Upper lobe of right lung (tissue), 1 donor: ENCODE measurements around the gene PLA2G2F. TPM values are rescaled to one million over a fixed set of nuclear protein-coding genes. Genes with fewer than 3 reads are reported as not detected.
A peak's percentile ranks its signal among the peaks of the same experiment; 100 is the strongest.

Experiments used
- ATAC-seq: fragments of 200-7000 bp; cut with Tn5 transposase; one replicate; pipeline ENCODE4 v1.9.1; 2020; ENCODE audit warnings: mild to moderate bottlenecking, moderate library complexity
- DNase-seq: peaks from one replicate; pipeline ENCODE4 v3.0.0-alpha.2; 2020
- H3K27ac ChIP-seq: fragments of 200-600 bp; one replicate; pipeline ENCODE4 v1.8.0; 2022
- H3K27me3 ChIP-seq: fragments of 200-600 bp; one replicate; pipeline ENCODE4 v1.8.0; 2022; ENCODE audit warnings: mild to moderate bottlenecking
- H3K36me3 ChIP-seq: fragments of 200-600 bp; one replicate; pipeline ENCODE4 v1.8.0; 2022
- H3K4me1 ChIP-seq: fragments of 200-600 bp; one replicate; pipeline ENCODE4 v1.8.0; 2022
- H3K4me3 ChIP-seq: fragments of 200-600 bp; one replicate; pipeline ENCODE4 v1.8.0; 2022; ENCODE audit warnings: mild to moderate bottlenecking
- H3K9me3 ChIP-seq: fragments of 200-600 bp; one replicate; pipeline ENCODE4 v1.8.0; 2022
- CTCF ChIP-seq: fragments of 200-600 bp; IDR thresholded peaks from one replicate; pipeline ENCODE4 v1.8.0; 2022; ENCODE audit warnings: antibody characterized with exemption
- intact Hi-C: fragments of 100-400 bp; cut with DNase I; formaldehyde crosslinking; loops from one replicate; pipeline ENCODE4 v1.11.0; 2022
- total RNA-seq: library from RNA; stranded (reverse); fragmentation: NEBNext Ultra II Directional; extraction: Animal tissue kit (Norgen Biotek cat#: 25700); gene quantifications from one replicate; pipeline ENCODE4 v1.2.1, GENCODE V29; 2021
- donor health status: DM: no; HTN: yes; CAD: no; lungs with severe emphysema.

The PLA2G2F gene
- total RNA-seq, 1 donor from 2014 or later: not detected

- intact Hi-C loops: no loop called here
- no peak for ATAC-seq
These were observed 28.0 kb downstream of the PLA2G2F start for GRCh38 chr1:20167126-20167525.

DNA sequence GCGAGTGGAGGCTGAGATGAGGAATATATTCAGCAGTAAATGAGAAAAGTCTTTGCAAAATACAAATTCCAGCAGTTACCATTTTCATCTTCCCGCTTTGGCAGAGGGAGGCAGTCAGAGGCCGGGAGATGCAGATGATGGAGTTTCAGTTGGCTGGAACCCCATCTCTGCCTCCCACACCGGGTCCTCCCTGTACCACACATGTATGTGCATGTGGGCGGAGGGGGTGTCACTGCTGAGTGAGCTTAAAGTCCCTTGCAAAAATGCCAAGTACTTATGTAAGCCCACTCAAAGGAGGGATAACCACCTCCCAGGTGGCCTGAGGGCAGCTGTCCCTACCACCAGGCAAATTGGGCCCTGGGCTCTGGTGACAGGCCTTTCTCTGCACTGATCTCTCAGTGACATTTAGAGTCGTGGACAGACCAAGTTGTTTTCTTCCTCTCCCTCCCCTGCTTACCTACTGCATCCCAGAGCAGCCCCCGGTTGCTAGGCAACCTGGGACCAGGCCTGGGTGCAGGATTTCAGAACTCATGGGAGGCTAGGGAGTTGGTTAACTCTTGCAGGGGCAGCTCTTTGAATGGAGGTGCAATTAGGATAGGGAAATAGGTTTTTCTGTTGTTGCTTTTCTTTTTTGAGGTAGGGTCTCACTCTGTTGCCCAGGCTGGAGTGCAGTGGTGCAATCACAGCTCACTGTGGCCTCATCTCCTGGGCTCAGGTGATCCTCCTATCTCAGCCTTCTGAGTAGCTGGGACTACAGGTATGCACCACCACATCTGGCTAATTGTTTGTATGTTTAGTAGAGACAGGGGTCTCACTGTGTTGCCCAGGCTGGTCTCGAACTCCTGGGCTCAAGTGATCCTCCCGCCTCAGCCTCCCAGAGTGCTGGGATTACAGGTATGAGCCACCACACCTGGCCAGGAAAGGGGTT, 29.7 kb downstream of the PLA2G2F start:
- intact Hi-C loops: no loop called here

More at GRCh38 chr1:20167126-20167525, 28.0 kb downstream of the PLA2G2F start:
- DNase-seq: no peak
- Histone ChIP-seq H3K4me3 (no peak overlapping the region), H3K4me1 (peaks cover 11% of the 10 kb centered on the region), H3K9me3 (no peaks in the 10 kb centered on the region), H3K27me3 (no peaks in the 10 kb centered on the region), H3K27ac (no peak overlapping the region), H3K36me3 (no peaks in the 10 kb centered on the region)
- TF ChIP-seq CTCF: no peak

DNA sequence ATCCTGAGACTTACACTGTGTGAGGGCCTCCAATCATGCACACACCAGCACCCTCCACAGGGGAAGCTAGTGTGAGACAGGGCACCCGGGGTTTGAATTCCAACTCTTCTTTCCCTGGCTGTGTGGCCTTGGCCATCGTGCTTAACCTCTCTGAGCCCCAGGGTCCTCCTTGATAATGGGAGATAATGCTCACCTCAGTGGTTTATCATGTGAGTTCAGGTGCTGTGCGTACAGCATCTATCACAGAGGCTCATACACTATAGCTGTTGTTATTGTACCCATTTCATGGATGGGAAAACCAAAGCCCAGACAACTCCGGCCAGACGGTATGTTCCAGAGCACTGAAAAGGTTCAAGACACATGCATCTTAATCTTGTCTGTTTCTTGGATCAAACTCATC, 30.8 kb downstream of the PLA2G2F start:
- Histone ChIP-seq H3K36me3 (no peaks in the 10 kb centered on the region), H3K4me3 (no peak overlapping the region), H3K27me3 (no peaks in the 10 kb centered on the region), H3K9me3 (no peaks in the 10 kb centered on the region), H3K4me1 (peaks cover 10% of the 10 kb centered on the region), H3K27ac (no peak overlapping the region)
- ATAC-seq: no peak
- no peak for TF ChIP-seq CTCF
- intact Hi-C loops: no loop called here
- DNase-seq: no peak

More for the DNA sequence above, 29.7 kb downstream of the PLA2G2F start:
- no peaks in the 10 kb centered on the region for H3K36me3 ChIP-seq
- no peak overlapping the region for H3K4me3 ChIP-seq
- ATAC-seq (no peak), DNase-seq (no peak)
- no peak for TF ChIP-seq CTCF
- H3K4me1 ChIP-seq: peaks cover 11% of the 10 kb centered on the region
- H3K27ac ChIP-seq: no peak overlapping the region
- H3K27me3 ChIP-seq: no peaks in the 10 kb centered on the region
- no peaks in the 10 kb centered on the region for H3K9me3 ChIP-seq

DNA sequence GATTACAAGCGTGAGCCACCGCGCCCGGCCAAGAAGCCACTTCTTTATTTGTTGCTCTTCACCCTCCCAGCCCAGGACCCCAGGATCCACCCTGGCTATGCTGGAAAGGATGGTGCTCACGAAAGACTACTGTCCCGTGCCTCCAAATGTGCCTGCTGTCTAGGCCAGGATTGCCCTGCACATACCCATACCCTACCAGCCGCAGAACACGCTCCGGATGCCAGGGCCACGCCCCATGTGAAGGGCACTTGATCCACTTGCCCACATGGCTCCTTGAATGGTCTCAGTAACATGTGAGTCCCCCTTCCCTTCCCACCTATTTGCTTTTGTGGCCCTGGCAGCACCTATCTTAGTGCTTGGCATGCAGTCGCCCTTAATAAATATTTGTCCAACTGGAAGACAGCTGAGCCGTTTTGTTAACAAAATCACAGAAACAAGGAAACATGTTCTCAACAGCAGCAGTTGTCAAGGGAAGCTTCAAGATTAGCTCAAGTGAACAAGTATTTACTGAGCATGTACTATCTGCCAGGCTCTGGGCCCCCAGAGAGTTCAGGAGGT, 33.0 kb downstream of the PLA2G2F start:
- ATAC-seq: peak; percentile 69
- intact Hi-C loops: no loop called here
- no peak overlapping the region for H3K27ac ChIP-seq

GRCh38 chr1:20174937-20175666, 36.0 kb downstream of the PLA2G2F start:
- no peak for DNase-seq

More for the DNA sequence above, 33.0 kb downstream of the PLA2G2F start:
- Histone ChIP-seq H3K27me3 (no peaks in the 10 kb centered on the region), H3K9me3 (no peaks in the 10 kb centered on the region), H3K4me3 (no peak overlapping the region), H3K4me1 (no peaks in the 10 kb centered on the region), H3K36me3 (no peaks in the 10 kb centered on the region)
- no peak for TF ChIP-seq CTCF
- peak; percentile 78 for DNase-seq

More at GRCh38 chr1:20174937-20175666, 36.0 kb downstream of the PLA2G2F start:
- H3K36me3 ChIP-seq: no peaks in the 10 kb centered on the region
- no peaks in the 10 kb centered on the region for H3K9me3 ChIP-seq
- H3K27me3 ChIP-seq: no peaks in the 10 kb centered on the region
- no peak overlapping the region for H3K4me3 ChIP-seq
- no peak overlapping the region for H3K27ac ChIP-seq
- intact Hi-C loops: no loop called here
- TF ChIP-seq CTCF: no peak
- no peaks in the 10 kb centered on the region for H3K4me1 ChIP-seq
- ATAC-seq: no peak
